SK-N-MC (cell line): ENCODE measurements around the gene AIF1.
A peak's percentile ranks its signal among the peaks of the same experiment; 100 is the strongest.

Source experiments
- DNase-seq: peaks from one replicate; pipeline ENCODE4 v3.0.0-alpha.2; 2011; ENCODE audit warnings: low read depth, low spot score
- H3K27ac ChIP-seq: fragments of 200-600 bp; sonication (generic); 2 replicates; pipeline ENCODE4 v1.5.1; 2016; ENCODE audit warnings: mixed run types
- H3K36me3 ChIP-seq: fragments of 200-600 bp; sonication (generic); 2 replicates; pipeline ENCODE4 v1.6.1; 2017; ENCODE audit warnings: antibody characterized with exemption, low read length, mixed read lengths; ENCODE audit not compliant: insufficient read depth
- H3K4me3 ChIP-seq: fragments of 200-600 bp; sonication (generic); 2 replicates; pipeline ENCODE4 v1.5.1; 2016
- H3K9ac ChIP-seq: fragments of 200-600 bp; sonication (generic); 2 replicates; pipeline ENCODE4 v1.8.0; 2017; ENCODE audit warnings: mixed run types, mixed read lengths; ENCODE audit not compliant: insufficient read length
- H3K9me3 ChIP-seq: fragments of 200-600 bp; sonication (generic); 2 replicates; pipeline ENCODE4 v1.6.1; 2017; ENCODE audit warnings: low read depth, mild to moderate bottlenecking, antibody characterized with exemption, low read length, moderate library complexity, mixed read lengths
- EZH2 ChIP-seq: fragments of 200-600 bp; sonication (generic); IDR thresholded peaks from one replicate; pipeline ENCODE4 v1.6.1; 2017; ENCODE audit warnings: antibody characterized with exemption
- FOXP2 ChIP-seq: optimal IDR thresholded peaks from 2 replicates; pipeline ENCODE3; 2011; ENCODE audit warnings: mild to moderate bottlenecking, moderate library complexity; ENCODE audit not compliant: insufficient read depth; ENCODE audit errors: extremely low read length, control extremely low read depth
- POLR2AphosphoS5 ChIP-seq: IDR thresholded peaks from 2 replicates; pipeline ENCODE4 v1.6.1; 2012; ENCODE audit warnings: mild to moderate bottlenecking, low read depth, low read length, borderline replicate concordance

The AIF1 gene

GRCh38 chr6:31574106-31575061, 40.6 kb upstream of the AIF1 start:
- no peak overlapping the region for H3K9ac ChIP-seq
- no peak overlapping the region for H3K4me3 ChIP-seq
- no peaks in the 10 kb centered on the region for H3K9me3 ChIP-seq
- H3K36me3 ChIP-seq, result no peaks in the 10 kb centered on the region
- DNase-seq, result no peak
- TF ChIP-seq POLR2AphosphoS5, result no peak
- no peak for TF ChIP-seq EZH2
- TF ChIP-seq FOXP2, result no peak
- H3K27ac ChIP-seq, result no peak overlapping the region

- no peak within 1 kb of the TSS for H3K9ac ChIP-seq
- no peak within 1 kb of the TSS for H3K27ac ChIP-seq
- no peak for DNase-seq
- TF ChIP-seq EZH2 (no peak), POLR2AphosphoS5 (peak; percentile 62)
- H3K9me3 ChIP-seq, result no peaks in the 10 kb centered on the region
- H3K4me3 ChIP-seq, result peak within 1 kb of the TSS; percentile 15; the same call in 1 of the 2 replicates
- H3K36me3 ChIP-seq, result no peaks in the 10 kb centered on the region
These were observed 39.6 kb upstream of the AIF1 start, which contains the start of gene TNF for GRCh38 chr6:31575335-31575901. TNF (plus strand) TSS chr6:31575565; CDS start chr6:31575742, 177 bp downstream.

GRCh38 chr6:31575952-31576685, 38.9 kb upstream of the AIF1 start:
- Histone ChIP-seq H3K9me3 (no peaks in the 10 kb centered on the region), H3K27ac (no peak overlapping the region), H3K36me3 (no peaks in the 10 kb centered on the region), H3K9ac (no peak overlapping the region), H3K4me3 (no peak overlapping the region)
- TF ChIP-seq POLR2AphosphoS5 (no peak), EZH2 (no peak)
- DNase-seq, result no peak

GRCh38 chr6:31576897-31577578, 38.0 kb upstream of the AIF1 start:
- Histone ChIP-seq H3K36me3 (no peaks in the 10 kb centered on the region), H3K9ac (no peak overlapping the region), H3K27ac (no peak overlapping the region), H3K9me3 (no peaks in the 10 kb centered on the region), H3K4me3 (no peak overlapping the region)
- TF ChIP-seq EZH2 (no peak), POLR2AphosphoS5 (no peak), FOXP2 (no peak)
- no peak for DNase-seq

- Histone ChIP-seq H3K36me3 (no peaks in the 10 kb centered on the region), H3K27ac (no peak overlapping the region), H3K4me3 (no peak overlapping the region), H3K9me3 (no peaks in the 10 kb centered on the region), H3K9ac (no peak overlapping the region)
- no peak for TF ChIP-seq POLR2AphosphoS5
- TF ChIP-seq EZH2, result no peak
- TF ChIP-seq FOXP2, result no peak
- no peak for DNase-seq
These were observed 37.5 kb upstream of the AIF1 start for GRCh38 chr6:31577579-31577966.

GRCh38 chr6:31578184-31579118, 36.6 kb upstream of the AIF1 start:
- Histone ChIP-seq H3K27ac (no peak overlapping the region), H3K4me3 (no peak overlapping the region), H3K36me3 (no peaks in the 10 kb centered on the region), H3K9ac (no peak overlapping the region), H3K9me3 (no peaks in the 10 kb centered on the region)
- TF ChIP-seq POLR2AphosphoS5 (no peak), EZH2 (no peak), FOXP2 (no peak)
- DNase-seq, result no peak

- no peak for TF ChIP-seq POLR2AphosphoS5
- TF ChIP-seq EZH2, result no peak
- TF ChIP-seq FOXP2, result no peak
- Histone ChIP-seq H3K27ac (no peak overlapping the region), H3K36me3 (no peaks in the 10 kb centered on the region), H3K9me3 (no peaks in the 10 kb centered on the region), H3K4me3 (no peak overlapping the region), H3K9ac (no peak overlapping the region)
- no peak for DNase-seq
These were observed 35.9 kb upstream of the AIF1 start for GRCh38 chr6:31579119-31579505.
